Fibroblast of lung (primary cell): Measurements from ENCODE around the gene FSTL4.

ENCODE experiments used
- EZH2 ChIP-seq: IDR thresholded peaks from 2 replicates; pipeline ENCODE4 v1.5.1; 2012; ENCODE audit warnings: low read length, control low read depth, mild to moderate bottlenecking; ENCODE audit errors: missing control alignments
- TF ChIP-seq, protein P1 (sequence below), 2 donors: IDR thresholded peaks in 1 of 2; conservative IDR thresholded peaks in 1 of 2; 1 replicate in 1 of 2; 2 replicates in 1 of 2; pipeline ENCODE4 v1.5.1; 2011 to 2012; ENCODE audit warnings: low read length in 2 of 2, control low read depth in 1 of 2, inconsistent platforms in 1 of 2, low read depth in 1 of 2, mild to moderate bottlenecking in 1 of 2

DNA sequence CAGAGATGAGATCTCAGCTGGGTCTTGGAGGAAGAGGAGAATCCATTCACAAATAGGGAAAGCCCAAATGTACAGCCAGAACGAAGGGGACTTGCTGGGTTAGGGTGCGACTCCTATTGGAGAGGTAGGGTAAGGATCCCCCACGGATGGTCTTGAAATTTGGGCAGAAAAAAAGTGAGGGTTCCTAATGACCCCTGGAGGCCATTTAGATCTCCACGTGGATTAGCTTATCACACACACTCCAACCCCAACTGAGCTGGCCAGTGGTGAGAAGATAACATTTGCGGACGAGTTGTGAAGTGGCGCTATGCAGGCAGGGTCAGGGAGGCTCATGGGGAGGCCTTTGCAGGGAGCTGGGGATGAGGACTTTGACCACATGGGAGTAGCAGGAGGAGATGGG lies 86.0 kb downstream of the FSTL4 start:
- TF ChIP-seq, protein P1, sequence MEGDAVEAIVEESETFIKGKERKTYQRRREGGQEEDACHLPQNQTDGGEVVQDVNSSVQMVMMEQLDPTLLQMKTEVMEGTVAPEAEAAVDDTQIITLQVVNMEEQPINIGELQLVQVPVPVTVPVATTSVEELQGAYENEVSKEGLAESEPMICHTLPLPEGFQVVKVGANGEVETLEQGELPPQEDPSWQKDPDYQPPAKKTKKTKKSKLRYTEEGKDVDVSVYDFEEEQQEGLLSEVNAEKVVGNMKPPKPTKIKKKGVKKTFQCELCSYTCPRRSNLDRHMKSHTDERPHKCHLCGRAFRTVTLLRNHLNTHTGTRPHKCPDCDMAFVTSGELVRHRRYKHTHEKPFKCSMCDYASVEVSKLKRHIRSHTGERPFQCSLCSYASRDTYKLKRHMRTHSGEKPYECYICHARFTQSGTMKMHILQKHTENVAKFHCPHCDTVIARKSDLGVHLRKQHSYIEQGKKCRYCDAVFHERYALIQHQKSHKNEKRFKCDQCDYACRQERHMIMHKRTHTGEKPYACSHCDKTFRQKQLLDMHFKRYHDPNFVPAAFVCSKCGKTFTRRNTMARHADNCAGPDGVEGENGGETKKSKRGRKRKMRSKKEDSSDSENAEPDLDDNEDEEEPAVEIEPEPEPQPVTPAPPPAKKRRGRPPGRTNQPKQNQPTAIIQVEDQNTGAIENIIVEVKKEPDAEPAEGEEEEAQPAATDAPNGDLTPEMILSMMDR (conservative IDR thresholded peaks at IDR 0.05 in 1 of 2, IDR thresholded peaks at IDR 0.05 in 1 of 2; ENCODE audit: low read depth in 1 of 2, low read length in 2 of 2): no peak
- no peak for TF ChIP-seq EZH2
